Ovary (tissue), 3 donors: ENCODE data around the gene DAZAP2.
"Not testable (repeated sequence)": the region's sequence is repeated elsewhere in the genome, so short reads cannot be mapped to it uniquely, and the experiment has no call there.

ENCODE experiments used
- CTCF ChIP-seq, 3 donors: fragments of 450-650 bp in 2 of 3; fragments of 200-600 bp in 1 of 3; IDR thresholded peaks; one replicate each; pipeline versions ENCODE4 v1.5.1 to v1.8.0; 2016 to 2022; ENCODE audit warnings: antibody characterized with exemption in 3 of 3, mild to moderate bottlenecking in 1 of 3
- EP300 ChIP-seq: sonication (generic); formaldehyde crosslinking; IDR thresholded peaks from one replicate; pipeline ENCODE4 v1.6.1; 2017; ENCODE audit warnings: antibody characterized with exemption
- donor health status: DM: no; HTN: no; CAD: no.

DNA sequence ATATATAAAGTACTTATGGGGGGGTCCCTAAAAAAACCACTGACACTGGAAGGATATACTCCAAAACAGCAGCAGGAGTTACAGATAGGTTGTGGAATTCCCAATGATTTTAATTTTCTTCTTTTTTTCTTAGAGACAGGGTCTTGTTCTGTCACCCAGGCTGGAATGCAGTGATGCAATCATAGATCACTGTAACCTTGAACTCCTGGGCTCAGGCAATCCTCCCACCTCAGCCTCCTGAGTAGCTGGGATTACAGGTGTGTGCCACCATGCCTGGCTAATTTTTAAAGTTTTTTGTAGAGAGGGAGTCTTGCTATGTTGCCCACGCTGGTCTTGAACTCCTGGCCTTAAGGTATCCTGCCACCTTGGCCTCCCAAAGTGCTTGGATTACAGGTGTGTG lies 21.0 kb downstream of the DAZAP2 start:
- not testable (repeated sequence) for TF ChIP-seq CTCF (IDR thresholded peaks at IDR 0.05); EP300
